RWPE2 (cell line): ENCODE measurements around the gene UBE2D3.

Source experiments
- ATAC-seq: fragments of 200-7000 bp; cut with Tn5 transposase; 3 replicates; pipeline ENCODE4 v1.9.1; 2021; ENCODE audit warnings: low read depth
- DNase-seq: peaks from one replicate; pipeline ENCODE4 v3.0.0-alpha.2; 2020; ENCODE audit warnings: low spot score
- H3K27ac ChIP-seq: fragments of 450-650 bp; 2 replicates; pipeline ENCODE4 v1.5.1; 2017; ENCODE audit warnings: mild to moderate bottlenecking; ENCODE audit not compliant: poor library complexity, severe bottlenecking
- H3K27me3 ChIP-seq: fragments of 250-450 bp; sonication (Bioruptor Pico); 2 replicates; pipeline ENCODE4 v1.5.1; 2021; ENCODE audit warnings: mild to moderate bottlenecking, moderate library complexity; ENCODE audit not compliant: insufficient read depth, poor library complexity, severe bottlenecking
- H3K36me3 ChIP-seq: fragments of 250-450 bp; sonication (Bioruptor Pico); 2 replicates; pipeline ENCODE4 v1.5.1; 2020; ENCODE audit warnings: low read depth, mild to moderate bottlenecking, moderate library complexity
- H3K4me1 ChIP-seq: fragments of 250-450 bp; sonication (Bioruptor Pico); 2 replicates; pipeline ENCODE4 v1.5.1; 2021; ENCODE audit warnings: mild to moderate bottlenecking, moderate library complexity; ENCODE audit not compliant: insufficient read depth, poor library complexity, severe bottlenecking
- H3K4me3 ChIP-seq: fragments of 250-450 bp; sonication (Bioruptor Pico); 2 replicates; pipeline ENCODE4 v1.5.1; 2021; ENCODE audit warnings: mild to moderate bottlenecking, moderate library complexity; ENCODE audit not compliant: severe bottlenecking
- H3K9me3 ChIP-seq: fragments of 250-450 bp; sonication (Bioruptor Pico); 2 replicates; pipeline ENCODE4 v1.5.1; 2021; ENCODE audit warnings: mild to moderate bottlenecking, moderate library complexity; ENCODE audit not compliant: severe bottlenecking
- CTCF ChIP-seq: fragments of 450-650 bp; IDR thresholded peaks from one replicate; pipeline ENCODE4 v1.5.1; 2017; ENCODE audit warnings: mild to moderate bottlenecking, moderate library complexity; ENCODE audit not compliant: poor library complexity, severe bottlenecking

Gene UBE2D3

GRCh38 chr4:102799816-102800215 lies 27.5 kb downstream of the UBE2D3 start:
- H3K9me3 ChIP-seq, result no peaks in the 10 kb centered on the region
- DNase-seq, result no peak
- TF ChIP-seq CTCF, result no peak
- H3K27ac ChIP-seq, result no peak overlapping the region
- no peaks in the 10 kb centered on the region for H3K4me1 ChIP-seq
- no peak for ATAC-seq
- no peaks in the 10 kb centered on the region for H3K27me3 ChIP-seq
- peaks cover 93% of the 10 kb centered on the region for H3K36me3 ChIP-seq
- H3K4me3 ChIP-seq, result no peak overlapping the region

GRCh38 chr4:102794999-102795398 lies 32.4 kb downstream of the UBE2D3 start:
- no peak for TF ChIP-seq CTCF
- no peak for DNase-seq
- no peak overlapping the region for H3K27ac ChIP-seq
- no peak for ATAC-seq
- H3K36me3 ChIP-seq, result peaks cover 68% of the 10 kb centered on the region
- H3K4me3 ChIP-seq, result no peak overlapping the region
- H3K4me1 ChIP-seq, result no peaks in the 10 kb centered on the region
- H3K9me3 ChIP-seq, result no peaks in the 10 kb centered on the region
- no peaks in the 10 kb centered on the region for H3K27me3 ChIP-seq

- H3K27ac ChIP-seq, result no peak overlapping the region
- peaks cover 3% of the 10 kb centered on the region for H3K4me1 ChIP-seq
- peak; percentile 25 for ATAC-seq
- no peaks in the 10 kb centered on the region for H3K27me3 ChIP-seq
- H3K4me3 ChIP-seq, result no peak overlapping the region
- TF ChIP-seq CTCF, result no peak
- H3K9me3 ChIP-seq, result peaks cover 2% of the 10 kb centered on the region
- no peak for DNase-seq
- H3K36me3 ChIP-seq, result peaks cover 46% of the 10 kb centered on the region
These were observed 34.9 kb downstream of the UBE2D3 start for GRCh38 chr4:102792361-102792936.

GRCh38 chr4:102791318-102791835 lies 36.0 kb downstream of the UBE2D3 start:
- DNase-seq (no peak), ATAC-seq (no peak)
- Histone ChIP-seq H3K27ac (no peak overlapping the region), H3K4me1 (peaks cover 3% of the 10 kb centered on the region), H3K27me3 (no peaks in the 10 kb centered on the region), H3K36me3 (peaks cover 38% of the 10 kb centered on the region), H3K4me3 (no peak overlapping the region), H3K9me3 (peaks cover 2% of the 10 kb centered on the region)
- TF ChIP-seq CTCF, result no peak

GRCh38 chr4:102789317-102789717 lies 38.0 kb downstream of the UBE2D3 start:
- Histone ChIP-seq H3K4me3 (no peak overlapping the region), H3K9me3 (peaks cover 2% of the 10 kb centered on the region), H3K27ac (peak overlapping the region; percentile 11), H3K27me3 (no peaks in the 10 kb centered on the region), H3K36me3 (peaks cover 17% of the 10 kb centered on the region), H3K4me1 (peaks cover 3% of the 10 kb centered on the region)
- DNase-seq (no peak), ATAC-seq (peak; percentile 6; the same call in 2 of the 3 replicates)
- no peak for TF ChIP-seq CTCF
